HAP-1 (cell line): ENCODE measurements around the gene PARP4.
A peak's percentile ranks its signal among the peaks of the same experiment; 100 is the strongest.
"Not testable (repeated sequence)": the region's sequence is repeated elsewhere in the genome, so short reads cannot be mapped to it uniquely, and the experiment has no call there.

Source experiments
- DNase-seq, 2 experiments: peaks; one replicate each; pipeline ENCODE4 v3.0.0-alpha.2; 2016 to 2020; ENCODE audit warnings: low spot score in 2 of 2
- H3K27me3 ChIP-seq: fragments of 250-450 bp; sonication (Bioruptor Pico); 2 replicates; pipeline ENCODE4 v1.5.1; 2020; ENCODE audit warnings: low read depth, mild to moderate bottlenecking, moderate library complexity
- H3K36me3 ChIP-seq: fragments of 250-450 bp; sonication (Bioruptor Pico); replicated peaks from 2 replicates; pipeline ENCODE4 v1.5.1; 2020; ENCODE audit warnings: mild to moderate bottlenecking
- H3K4me1 ChIP-seq: fragments of 250-450 bp; sonication (Bioruptor Pico); 2 replicates; pipeline ENCODE4 v1.5.1; 2020; ENCODE audit warnings: mild to moderate bottlenecking
- H3K4me3 ChIP-seq: fragments of 250-450 bp; sonication (Bioruptor Pico); 2 replicates; pipeline ENCODE4 v1.5.1; 2020; ENCODE audit warnings: mild to moderate bottlenecking, moderate library complexity
- H3K9me3 ChIP-seq: fragments of 250-450 bp; sonication (Bioruptor Pico); 2 replicates; pipeline ENCODE4 v1.5.1; 2020; ENCODE audit warnings: mild to moderate bottlenecking, moderate library complexity
- in situ Hi-C: fragments of 300-500 bp; cut with MboI; formaldehyde crosslinking; loops from 3 replicates; pipeline ENCODE4 v1.14.3; 2020; ENCODE audit warnings: low sequenced_read_pairs, inconsistent platforms, mixed read lengths

The PARP4 gene

GRCh38 chr13:24520733-24521132 is 8.2 kb upstream of the PARP4 start:
- in situ Hi-C loops: no loop called here
- H3K36me3 ChIP-seq: no peaks in the 10 kb centered on the region
- no peaks in the 10 kb centered on the region for H3K4me1 ChIP-seq
- no peaks in the 10 kb centered on the region for H3K9me3 ChIP-seq
- H3K4me3 ChIP-seq: no peak overlapping the region
- no peaks in the 10 kb centered on the region for H3K27me3 ChIP-seq
- no peak for DNase-seq

GRCh38 chr13:24516919-24517318 is 4.3 kb upstream of the PARP4 start:
- in situ Hi-C loops: no loop called here
- H3K4me3 ChIP-seq: no peak overlapping the region
- no peaks in the 10 kb centered on the region for H3K36me3 ChIP-seq
- H3K4me1 ChIP-seq: no peaks in the 10 kb centered on the region
- DNase-seq: no peak
- no peaks in the 10 kb centered on the region for H3K9me3 ChIP-seq
- no peaks in the 10 kb centered on the region for H3K27me3 ChIP-seq

GRCh38 chr13:24512908-24513213 is 283 bp upstream of the PARP4 start:
- H3K9me3 ChIP-seq: no peaks in the 10 kb centered on the region
- H3K4me3 ChIP-seq: peak overlapping the region; percentile 86
- DNase-seq: no peak
- H3K4me1 ChIP-seq: no peaks in the 10 kb centered on the region
- H3K27me3 ChIP-seq: no peaks in the 10 kb centered on the region
- in situ Hi-C loops: no loop called here
- no peaks in the 10 kb centered on the region for H3K36me3 ChIP-seq

- H3K36me3 ChIP-seq: no peaks in the 10 kb centered on the region
- peak overlapping the region; percentile 86 for H3K4me3 ChIP-seq
- H3K9me3 ChIP-seq: no peaks in the 10 kb centered on the region
- in situ Hi-C loops: no loop called here
- H3K27me3 ChIP-seq: no peaks in the 10 kb centered on the region
- DNase-seq: peak; percentile 4 to 13
- H3K4me1 ChIP-seq: no peaks in the 10 kb centered on the region
Measured at GRCh38 chr13:24511816-24512196, 772 bp downstream of the PARP4 start.

- peak overlapping the region; percentile 86 for H3K4me3 ChIP-seq
- no peaks in the 10 kb centered on the region for H3K36me3 ChIP-seq
- in situ Hi-C loops: no loop called here
- DNase-seq: peak; percentile 43 to 51
- H3K27me3 ChIP-seq: no peaks in the 10 kb centered on the region
- no peaks in the 10 kb centered on the region for H3K9me3 ChIP-seq
- no peaks in the 10 kb centered on the region for H3K4me1 ChIP-seq
Measured at GRCh38 chr13:24511019-24511815, 1.4 kb downstream of the PARP4 start.

GRCh38 chr13:24506698-24507335 is 5.8 kb downstream of the PARP4 start:
- no peaks in the 10 kb centered on the region for H3K4me1 ChIP-seq
- H3K36me3 ChIP-seq: no peaks in the 10 kb centered on the region; the same call in 1 of the 2 replicates
- in situ Hi-C loops: no loop called here
- H3K27me3 ChIP-seq: no peaks in the 10 kb centered on the region
- no peaks in the 10 kb centered on the region for H3K9me3 ChIP-seq
- H3K4me3 ChIP-seq: no peak overlapping the region
- DNase-seq: no peak

- H3K27me3 ChIP-seq, DNase-seq, H3K4me3 ChIP-seq, in situ Hi-C loops, H3K9me3 ChIP-seq, H3K4me1 ChIP-seq, H3K36me3 ChIP-seq: not testable (repeated sequence)
Measured at GRCh38 chr13:24506283-24506682, 6.3 kb downstream of the PARP4 start.

- Histone ChIP-seq H3K27me3 (no peaks in the 10 kb centered on the region), H3K36me3 (peaks cover 6% of the 10 kb centered on the region), H3K9me3 (no peaks in the 10 kb centered on the region), H3K4me1 (no peaks in the 10 kb centered on the region), H3K4me3 (no peak overlapping the region)
- no peak for DNase-seq
- in situ Hi-C loops: no loop called here
Measured at GRCh38 chr13:24505756-24506155, 6.8 kb downstream of the PARP4 start.

- no peaks in the 10 kb centered on the region for H3K9me3 ChIP-seq
- no peaks in the 10 kb centered on the region for H3K4me1 ChIP-seq
- no peak for DNase-seq
Measured at GRCh38 chr13:24505256-24505655, 7.3 kb downstream of the PARP4 start.

GRCh38 chr13:24503379-24503696 is 9.2 kb downstream of the PARP4 start:
- Histone ChIP-seq H3K4me3 (no peak overlapping the region), H3K27me3 (no peaks in the 10 kb centered on the region), H3K36me3 (peaks cover 12% of the 10 kb centered on the region), H3K9me3 (no peaks in the 10 kb centered on the region), H3K4me1 (no peaks in the 10 kb centered on the region)
- DNase-seq: no peak
- in situ Hi-C loops: no loop called here

More at GRCh38 chr13:24505256-24505655, 7.3 kb downstream of the PARP4 start:
- no peak overlapping the region for H3K4me3 ChIP-seq
- peaks cover 7% of the 10 kb centered on the region for H3K36me3 ChIP-seq
- no peaks in the 10 kb centered on the region for H3K27me3 ChIP-seq
- in situ Hi-C loops: no loop called here

GRCh38 chr13:24502533-24503378 is 9.8 kb downstream of the PARP4 start:
- H3K27me3 ChIP-seq: no peaks in the 10 kb centered on the region
- in situ Hi-C loops: no loop called here
- no peaks in the 10 kb centered on the region for H3K4me1 ChIP-seq
- H3K36me3 ChIP-seq: peaks cover 12% of the 10 kb centered on the region
- DNase-seq: peak in 1 of 2 experiments; percentile 12
- H3K4me3 ChIP-seq: no peak overlapping the region
- H3K9me3 ChIP-seq: no peaks in the 10 kb centered on the region

- H3K4me3 ChIP-seq: no peak overlapping the region
- DNase-seq: no peak
- no peaks in the 10 kb centered on the region for H3K4me1 ChIP-seq
- no peaks in the 10 kb centered on the region for H3K9me3 ChIP-seq
- peaks cover 20% of the 10 kb centered on the region for H3K36me3 ChIP-seq
- H3K27me3 ChIP-seq: no peaks in the 10 kb centered on the region
- in situ Hi-C loops: no loop called here
Measured at GRCh38 chr13:24500977-24501376, 11.6 kb downstream of the PARP4 start.

- H3K9me3 ChIP-seq: no peaks in the 10 kb centered on the region
- peaks cover 42% of the 10 kb centered on the region for H3K36me3 ChIP-seq
- H3K4me1 ChIP-seq: no peaks in the 10 kb centered on the region
- H3K27me3 ChIP-seq: no peaks in the 10 kb centered on the region
- no peak overlapping the region for H3K4me3 ChIP-seq
- DNase-seq: no peak
- in situ Hi-C loops: no loop called here
Measured at GRCh38 chr13:24497742-24498141, 14.8 kb downstream of the PARP4 start.

- H3K4me3 ChIP-seq, in situ Hi-C loops, H3K27me3 ChIP-seq, DNase-seq, H3K9me3 ChIP-seq, H3K4me1 ChIP-seq: not testable (repeated sequence)
- peaks cover 55% of the 10 kb centered on the region for H3K36me3 ChIP-seq
Measured at GRCh38 chr13:24496295-24496694, 16.3 kb downstream of the PARP4 start.
